Measurements from ENCODE around the gene SPSB2.

The SPSB2 gene

GRCh38 chr12:6861391-6861790 lies 11.7 kb downstream of the SPSB2 start:
- Histone ChIP-seq H3K9me3 (ENCODE audit: insufficient read depth, low read length) (no peaks in the 10 kb centered on the region), H3K27ac (ENCODE audit: low read length) (no peak overlapping the region), H3K4me2 (ENCODE audit: low read length) (no peak overlapping the region), H3K79me2 (ENCODE audit: low read length) (no peaks in the 10 kb centered on the region), H3K4me3 (ENCODE audit: low read length) (no peak overlapping the region), H3K9ac (ENCODE audit: low read length) (no peak overlapping the region), H2AFZ (ENCODE audit: low read depth, low read length) (no peak overlapping the region), H3K4me1 (ENCODE audit: low read length) (peaks cover under 1% of the 10 kb centered on the region), H3K27me3 (ENCODE audit: low read depth, low read length) (no peaks in the 10 kb centered on the region), H3K36me3 (replicated peaks; ENCODE audit: low read depth, low read length) (peaks cover 55% of the 10 kb centered on the region), H4K20me1 (ENCODE audit: insufficient read depth, low read length) (no peaks in the 10 kb centered on the region)
- no peak for TF ChIP-seq CTCF (IDR thresholded peaks at IDR 0.05; ENCODE audit: low read depth, low read length)
- TF ChIP-seq EZH2phosphoT487 (IDR thresholded peaks at IDR 0.05; ENCODE audit: low read depth), result no peak

- Histone ChIP-seq H3K4me1 (ENCODE audit: low read length) (no peaks in the 10 kb centered on the region), H3K9ac (ENCODE audit: low read length) (no peak overlapping the region), H3K27me3 (ENCODE audit: low read depth, low read length) (no peaks in the 10 kb centered on the region), H3K79me2 (ENCODE audit: low read length) (no peaks in the 10 kb centered on the region), H4K20me1 (ENCODE audit: insufficient read depth, low read length) (no peaks in the 10 kb centered on the region), H2AFZ (ENCODE audit: low read depth, low read length) (no peak overlapping the region), H3K4me3 (ENCODE audit: low read length) (no peak overlapping the region), H3K4me2 (ENCODE audit: low read length) (no peak overlapping the region), H3K36me3 (replicated peaks; ENCODE audit: low read depth, low read length) (peaks cover 56% of the 10 kb centered on the region), H3K9me3 (ENCODE audit: insufficient read depth, low read length) (no peaks in the 10 kb centered on the region), H3K27ac (ENCODE audit: low read length) (no peak overlapping the region)
- TF ChIP-seq CTCF (IDR thresholded peaks at IDR 0.05; ENCODE audit: low read depth, low read length) (no peak), EZH2phosphoT487 (IDR thresholded peaks at IDR 0.05; ENCODE audit: low read depth) (no peak)
These were observed 12.2 kb downstream of the SPSB2 start for GRCh38 chr12:6860942-6861341.

GRCh38 chr12:6860116-6860515 lies 13.0 kb downstream of the SPSB2 start:
- TF ChIP-seq EZH2phosphoT487 (IDR thresholded peaks at IDR 0.05; ENCODE audit: low read depth), result no peak
- TF ChIP-seq CTCF (IDR thresholded peaks at IDR 0.05; ENCODE audit: low read depth, low read length), result no peak
- no peaks in the 10 kb centered on the region for H3K27me3 ChIP-seq (ENCODE audit: low read depth, low read length)
- H3K4me2 ChIP-seq (ENCODE audit: low read length), result no peak overlapping the region
- no peak overlapping the region for H3K4me3 ChIP-seq (ENCODE audit: low read length)
- 0 out of 2 replicates have a peak, but pooled peaks cover under 1% of the 10 kb centered on the region for H3K79me2 ChIP-seq (ENCODE audit: low read length)
- H2AFZ ChIP-seq (ENCODE audit: low read depth, low read length), result no peak overlapping the region
- no peak overlapping the region for H3K9ac ChIP-seq (ENCODE audit: low read length)
- H3K27ac ChIP-seq (ENCODE audit: low read length), result no peak overlapping the region
- no peaks in the 10 kb centered on the region for H4K20me1 ChIP-seq (ENCODE audit: insufficient read depth, low read length)
- peaks cover 57% of the 10 kb centered on the region for H3K36me3 ChIP-seq (replicated peaks; ENCODE audit: low read depth, low read length)
- no peaks in the 10 kb centered on the region for H3K9me3 ChIP-seq (ENCODE audit: insufficient read depth, low read length)
- H3K4me1 ChIP-seq (ENCODE audit: low read length), result no peaks in the 10 kb centered on the region

- Histone ChIP-seq H3K9ac (ENCODE audit: low read length) (no peak overlapping the region), H4K20me1 (ENCODE audit: insufficient read depth, low read length) (no peaks in the 10 kb centered on the region), H3K4me2 (ENCODE audit: low read length) (no peak overlapping the region), H3K27ac (ENCODE audit: low read length) (no peak overlapping the region), H3K79me2 (ENCODE audit: low read length) (peaks cover 11% of the 10 kb centered on the region), H3K9me3 (ENCODE audit: insufficient read depth, low read length) (no peaks in the 10 kb centered on the region), H3K36me3 (replicated peaks; ENCODE audit: low read depth, low read length) (peaks cover 49% of the 10 kb centered on the region), H3K4me3 (ENCODE audit: low read length) (no peak overlapping the region), H3K4me1 (ENCODE audit: low read length) (peaks cover 2% of the 10 kb centered on the region), H3K27me3 (ENCODE audit: low read depth, low read length) (no peaks in the 10 kb centered on the region), H2AFZ (ENCODE audit: low read depth, low read length) (no peak overlapping the region)
- TF ChIP-seq EZH2phosphoT487 (IDR thresholded peaks at IDR 0.05; ENCODE audit: low read depth) (no peak), CTCF (IDR thresholded peaks at IDR 0.05; ENCODE audit: low read depth, low read length) (no peak)
These were observed 14.3 kb downstream of the SPSB2 start for GRCh38 chr12:6858799-6859198.
